KMS-11 (cell line): ENCODE measurements around the gene CCL1.

Experiments used
- H2AFZ ChIP-seq: fragments of 200-600 bp; sonication (generic); 2 replicates; pipeline ENCODE4 v1.6.1; 2016; ENCODE audit warnings: antibody characterized with exemption, mixed run types, low read depth
- H3K27ac ChIP-seq: fragments of 200-600 bp; sonication (generic); 2 replicates; pipeline ENCODE4 v1.6.1; 2016; ENCODE audit warnings: mild to moderate bottlenecking, mixed run types
- H3K27me3 ChIP-seq: fragments of 200-600 bp; sonication (generic); 2 replicates; pipeline ENCODE4 v1.6.1; 2017; ENCODE audit warnings: mild to moderate bottlenecking, low read depth, mixed run types, moderate library complexity; ENCODE audit not compliant: insufficient read depth
- H3K36me3 ChIP-seq: fragments of 200-600 bp; sonication (generic); 2 replicates; pipeline ENCODE4 v1.6.1; 2017; ENCODE audit warnings: mild to moderate bottlenecking, mixed run types; ENCODE audit not compliant: insufficient read depth
- H3K4me1 ChIP-seq: fragments of 200-600 bp; sonication (generic); 2 replicates; pipeline ENCODE4 v1.6.1; 2016; ENCODE audit warnings: mild to moderate bottlenecking, low read depth, mixed run types; ENCODE audit not compliant: poor library complexity, severe bottlenecking
- H3K4me2 ChIP-seq: fragments of 200-600 bp; sonication (generic); 2 replicates; pipeline ENCODE4 v1.7.0; 2016; ENCODE audit warnings: mild to moderate bottlenecking, mixed run types
- H3K4me3 ChIP-seq: fragments of 200-600 bp; sonication (generic); IDR thresholded peaks from 2 replicates; pipeline ENCODE4 v1.6.1; 2017; ENCODE audit warnings: low read depth, low read length, mixed read lengths; ENCODE audit not compliant: insufficient read depth
- H3K79me2 ChIP-seq: fragments of 200-600 bp; sonication (generic); 2 replicates; pipeline ENCODE4 v1.6.1; 2016; ENCODE audit warnings: low read depth, mixed run types; ENCODE audit not compliant: insufficient read depth
- H3K9ac ChIP-seq: fragments of 200-600 bp; sonication (generic); 2 replicates; pipeline ENCODE4 v1.6.1; 2016; ENCODE audit warnings: mild to moderate bottlenecking, mixed run types
- H4K20me1 ChIP-seq: fragments of 200-600 bp; sonication (generic); 2 replicates; pipeline ENCODE4 v1.6.1; 2016; ENCODE audit warnings: mild to moderate bottlenecking, mixed run types; ENCODE audit not compliant: insufficient read depth
- CTCF ChIP-seq: fragments of 200-600 bp; sonication (generic); conservative IDR thresholded peaks from 2 replicates; pipeline ENCODE4 v1.6.1; 2017; ENCODE audit warnings: low read depth, mild to moderate bottlenecking, antibody characterized with exemption, low read length, moderate library complexity, mixed read lengths

The CCL1 gene

DNA sequence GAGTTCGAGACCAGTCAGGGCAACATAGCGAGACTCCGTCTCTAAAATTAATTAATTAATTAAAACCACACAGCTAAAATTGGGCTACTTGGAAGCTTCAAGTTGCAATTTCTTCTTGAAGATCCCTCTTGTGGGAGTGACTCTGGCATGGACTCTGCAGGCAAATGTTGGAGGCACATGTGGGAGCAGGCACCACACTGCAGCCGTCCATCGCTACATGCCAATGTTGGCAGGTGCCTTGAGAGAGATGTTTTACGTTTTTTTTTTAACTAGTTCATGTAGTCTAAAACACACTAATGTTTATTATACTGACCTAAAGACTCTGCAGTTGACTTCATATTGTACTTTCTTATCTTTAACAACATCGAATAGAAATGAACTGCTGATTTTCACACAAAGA lies 51.7 kb downstream of the CCL1 start:
- Histone ChIP-seq H3K4me3 (no peak overlapping the region), H3K27ac (no peak overlapping the region), H3K4me1 (peaks cover 21% of the 10 kb centered on the region), H2AFZ (no peak overlapping the region), H3K27me3 (no peaks in the 10 kb centered on the region), H3K9ac (no peak overlapping the region), H3K36me3 (no peaks in the 10 kb centered on the region), H3K4me2 (no peak overlapping the region), H4K20me1 (no peaks in the 10 kb centered on the region), H3K79me2 (no peaks in the 10 kb centered on the region)
- TF ChIP-seq CTCF: no peak
